Muscle of back (tissue), 11 donors: Measurements from ENCODE around the gene DYTN. TPM values are rescaled to one million over a fixed set of nuclear protein-coding genes. Genes with fewer than 3 reads are reported as not detected.

Experiments
- DNase-seq, 3 donors: peaks; one replicate each; pipeline versions ENCODE4 v3.0.0 to v3.0.0-alpha.2; 2013
- polyA plus RNA-seq, 10 donors: library from polyadenylated mRNA; unstranded; fragments of 120-200 nt; gene quantifications; one replicate each; pipeline ENCODE4 v1.2.1, GENCODE V29; 2013; ENCODE audit not compliant: insufficient read length in 10 of 10

The DYTN gene
- polyA plus RNA-seq, 10 donors = not detected

DNA sequence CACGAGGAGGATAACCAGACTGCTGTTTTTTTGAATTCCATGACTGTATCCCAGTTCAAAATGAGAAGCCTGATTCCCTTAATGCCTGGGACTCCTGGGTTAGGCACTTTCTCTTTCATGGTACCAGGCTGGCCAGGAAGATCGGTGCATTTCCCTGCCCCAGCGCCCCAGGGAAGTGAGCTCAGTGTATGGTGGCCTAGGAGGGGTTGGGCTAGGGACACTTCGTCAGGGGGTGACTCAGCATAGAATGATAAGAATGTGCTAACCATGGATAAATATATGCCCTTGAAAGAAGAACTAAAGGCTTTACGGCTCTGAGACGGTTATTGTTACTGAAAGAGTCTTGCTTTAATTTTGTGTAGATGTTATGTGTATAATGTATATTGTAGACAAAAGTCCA, 103.4 kb downstream of the DYTN start:
- DNase-seq = no peak

DNA sequence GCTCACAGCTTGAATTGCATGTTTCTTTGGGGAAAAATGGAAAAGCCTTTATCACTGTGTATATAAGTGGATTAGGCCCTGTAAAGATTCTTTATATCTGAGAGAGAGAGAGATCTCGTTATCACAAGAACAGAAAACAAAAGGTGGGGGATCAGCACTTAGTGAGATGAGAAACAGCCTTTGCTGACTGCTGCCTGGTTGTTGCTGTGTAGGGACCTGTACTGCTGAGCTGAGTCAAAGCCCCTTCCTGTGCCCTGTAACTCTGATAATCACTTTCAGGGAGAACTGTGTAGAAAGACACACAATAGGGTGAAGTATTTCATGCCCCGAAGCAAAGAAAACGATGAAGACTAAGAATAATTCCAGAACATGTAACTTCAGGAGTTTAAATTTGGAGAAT, 106.5 kb downstream of the DYTN start:
- no peak for DNase-seq

DNA sequence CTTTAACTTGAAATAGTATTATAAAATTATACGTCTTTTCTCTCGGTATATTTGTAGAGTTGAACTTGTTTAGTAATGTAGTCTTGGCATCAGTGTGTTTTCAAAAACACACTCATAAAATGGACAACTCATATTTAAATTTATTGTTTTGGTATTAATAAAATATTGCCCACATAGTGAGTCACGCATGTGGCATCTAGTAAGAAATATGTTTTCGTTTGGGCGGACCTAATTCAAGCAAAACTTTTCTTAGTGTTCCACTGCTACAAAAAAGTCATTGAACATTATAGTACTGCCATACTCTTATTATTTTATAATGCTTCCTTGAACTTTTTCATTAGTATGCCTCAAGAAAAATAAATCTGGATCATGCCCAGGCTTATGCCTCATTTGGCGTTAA, 107.0 kb downstream of the DYTN start:
- no peak for DNase-seq

DNA sequence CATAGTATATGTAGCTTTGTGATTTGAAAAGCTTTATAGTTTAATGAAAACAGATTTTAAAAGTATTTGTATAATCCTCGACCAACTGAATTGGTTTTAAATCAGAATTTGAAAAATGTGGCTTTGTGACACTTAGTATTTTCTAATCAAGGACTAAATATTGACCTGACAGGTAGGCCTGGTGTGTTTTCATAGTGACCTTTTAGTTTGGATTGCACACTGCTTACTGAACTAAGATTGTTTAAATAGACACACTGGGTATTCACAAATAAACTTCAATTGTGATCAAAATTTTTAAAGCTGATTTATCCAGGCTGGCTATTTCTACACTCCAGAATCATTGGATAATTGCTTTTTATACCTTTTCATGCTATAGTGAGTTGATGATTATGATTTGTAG, 107.7 kb downstream of the DYTN start:
- no peak for DNase-seq

DNA sequence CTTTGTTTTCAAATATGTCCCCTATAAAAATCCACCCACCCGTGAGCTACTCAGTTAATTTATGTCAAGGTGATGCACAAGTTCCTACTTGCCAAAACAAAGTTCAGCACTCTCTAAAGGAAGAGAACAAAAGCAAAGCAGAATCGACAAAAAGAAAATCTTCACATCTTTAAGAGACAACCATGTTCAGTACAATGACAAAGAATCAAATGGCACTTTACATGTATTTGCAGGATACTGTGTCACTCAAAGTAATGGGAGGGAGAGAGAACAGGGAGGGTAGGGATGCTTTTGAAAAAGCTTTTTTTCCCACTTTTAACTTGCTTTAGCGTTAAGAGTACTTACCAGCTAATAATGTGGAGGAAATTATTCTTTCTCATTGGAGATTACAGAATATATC, 115.0 kb downstream of the DYTN start:
- DNase-seq = no peak

Other genes starting within 250 kb of the DYTN start
- not detected for gene FAM237A, start 75.9 kb downstream of the DYTN start, polyA plus RNA-seq
- under 1 TPM; 0.24 to 0.77 (median 0.42) TPM for gene MDH1B, start 46.9 kb upstream of the DYTN start, polyA plus RNA-seq
- gene FASTKD2, start 47.2 kb upstream of the DYTN start, polyA plus RNA-seq = 10 to 100 TPM; 18.6 to 29.9 (median 24.6) TPM
- under 1 TPM in 9 of 10 donors, not detected in 1; 0.16 to 0.42 (median 0.26) TPM for gene CPO, start 221.1 kb upstream of the DYTN start, polyA plus RNA-seq